Muscle of back (tissue), 13 donors: ENCODE measurements around the gene ATP6V1C2. TPM values are rescaled to one million over a fixed set of nuclear protein-coding genes. Genes with fewer than 3 reads are reported as not detected.

Source experiments
- DNase-seq, 3 donors: peaks; one replicate each; pipeline versions ENCODE4 v3.0.0 to v3.0.0-alpha.2; 2013
- long read RNA-seq, 9 donors: transcript quantifications; one replicate each; lab custom pipeline, GENCODE V29; 2026
- polyA plus RNA-seq, 10 donors: library from polyadenylated mRNA; unstranded; fragments of 120-200 nt; gene quantifications; one replicate each; pipeline ENCODE4 v1.2.1, GENCODE V29; 2013; ENCODE audit not compliant: insufficient read length in 10 of 10

Gene ATP6V1C2, protein sequence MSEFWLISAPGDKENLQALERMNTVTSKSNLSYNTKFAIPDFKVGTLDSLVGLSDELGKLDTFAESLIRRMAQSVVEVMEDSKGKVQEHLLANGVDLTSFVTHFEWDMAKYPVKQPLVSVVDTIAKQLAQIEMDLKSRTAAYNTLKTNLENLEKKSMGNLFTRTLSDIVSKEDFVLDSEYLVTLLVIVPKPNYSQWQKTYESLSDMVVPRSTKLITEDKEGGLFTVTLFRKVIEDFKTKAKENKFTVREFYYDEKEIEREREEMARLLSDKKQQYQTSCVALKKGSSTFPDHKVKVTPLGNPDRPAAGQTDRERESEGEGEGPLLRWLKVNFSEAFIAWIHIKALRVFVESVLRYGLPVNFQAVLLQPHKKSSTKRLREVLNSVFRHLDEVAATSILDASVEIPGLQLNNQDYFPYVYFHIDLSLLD
- polyA plus RNA-seq, result 1 to 10 TPM; 1.1 to 5.7 (median 2.8) TPM
- long read RNA-seq, donor 1, partial matches to known transcripts, result 56 of 107 reads
- long read RNA-seq, donor 1, other reads (novel, unspliced or antisense), result 51 of 107 reads
- long read RNA-seq, donor 2, partial matches to known transcripts, result 18 of 78 reads
- long read RNA-seq, donor 2, other reads (novel, unspliced or antisense), result 60 of 78 reads
- long read RNA-seq, donor 3, result 0 reads
- long read RNA-seq, donor 4, partial matches to known transcripts, result 19 of 65 reads
- long read RNA-seq, donor 4, other reads (novel, unspliced or antisense), result 46 of 65 reads
- long read RNA-seq, donor 5, partial matches to known transcripts, result 144 of 246 reads
- long read RNA-seq, donor 5, other reads (novel, unspliced or antisense), result 102 of 246 reads
- long read RNA-seq, donor 6, result 0 reads
- long read RNA-seq, donor 7, partial matches to known transcripts, result 0 of 102 reads
- long read RNA-seq, donor 7, other reads (novel, unspliced or antisense), result 101 of 102 reads
- long read RNA-seq, donor 8, partial matches to known transcripts, result 72 of 119 reads
- long read RNA-seq, donor 8, other reads (novel, unspliced or antisense), result 47 of 119 reads
- long read RNA-seq, donor 9, result 0 reads

DNA sequence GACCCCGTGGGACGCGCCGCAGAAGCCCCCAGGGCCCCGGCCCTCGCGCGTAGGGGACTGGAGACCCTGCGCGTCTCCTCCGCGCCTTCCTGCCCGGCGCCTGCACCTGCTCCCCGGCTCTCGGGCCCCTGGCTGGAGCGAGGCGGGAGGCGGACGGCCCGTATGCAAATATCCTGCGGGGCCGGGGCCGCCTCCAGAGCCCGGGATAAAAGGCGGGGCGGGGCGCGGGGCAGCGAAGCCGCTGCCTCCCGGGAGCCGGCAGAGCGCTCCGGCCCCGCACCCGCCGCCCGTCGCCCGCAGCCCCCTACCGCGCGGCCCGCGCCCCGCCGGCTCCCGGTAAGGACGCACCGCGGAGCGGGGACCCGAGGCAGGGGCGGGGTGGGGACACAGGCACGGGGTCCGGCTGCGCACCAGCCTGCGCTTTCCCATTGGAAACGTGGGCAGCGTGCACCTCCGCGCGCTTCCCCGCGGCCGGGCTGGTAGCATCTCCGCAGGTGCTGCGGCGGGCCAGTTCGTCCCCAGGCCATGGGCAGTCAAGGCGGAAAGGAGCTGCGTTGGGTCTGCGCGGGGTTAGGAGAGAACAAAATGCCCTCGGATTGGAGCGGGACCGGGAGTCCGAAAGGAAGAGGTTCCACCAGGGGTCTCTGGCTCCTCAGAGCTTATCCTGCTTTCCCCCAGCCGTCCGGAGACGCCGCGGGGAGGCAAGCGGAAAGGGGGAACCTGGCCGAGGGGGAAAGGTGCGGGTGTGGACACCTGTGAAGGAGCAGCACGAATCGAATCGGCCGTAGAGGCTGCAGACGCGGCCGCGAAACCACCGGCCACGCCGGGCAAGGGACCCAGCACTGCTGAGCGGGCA, at the start of gene ATP6V1C2:
Gene ATP6V1C2, plus strand, starts transcription at position 235 of the 856 bp plus-strand sequence. CDS start 1,220 bp downstream, outside the sequence.
- DNase-seq, result peak in 1 of 3 donors; percentile 19

DNA sequence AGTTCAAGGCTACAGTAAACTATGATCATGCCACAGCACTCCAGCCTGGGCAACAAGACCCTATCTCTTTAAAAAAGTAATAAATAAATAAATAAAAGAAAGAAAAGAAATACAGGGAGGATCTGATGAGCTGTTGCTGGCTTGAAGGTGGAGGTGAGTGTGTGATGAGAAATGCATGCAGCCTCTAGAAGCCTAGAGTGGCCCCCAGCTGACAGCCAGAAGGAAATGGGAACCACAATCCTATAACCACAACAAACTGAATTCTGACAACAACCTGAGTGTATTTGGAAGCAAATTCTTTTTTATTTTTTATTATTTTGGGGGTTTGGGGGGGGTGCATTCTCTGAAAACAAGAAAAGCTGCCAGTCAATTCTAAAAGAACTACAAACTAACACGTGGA, 46.3 kb upstream of the ATP6V1C2 start:
- no peak for DNase-seq

DNA sequence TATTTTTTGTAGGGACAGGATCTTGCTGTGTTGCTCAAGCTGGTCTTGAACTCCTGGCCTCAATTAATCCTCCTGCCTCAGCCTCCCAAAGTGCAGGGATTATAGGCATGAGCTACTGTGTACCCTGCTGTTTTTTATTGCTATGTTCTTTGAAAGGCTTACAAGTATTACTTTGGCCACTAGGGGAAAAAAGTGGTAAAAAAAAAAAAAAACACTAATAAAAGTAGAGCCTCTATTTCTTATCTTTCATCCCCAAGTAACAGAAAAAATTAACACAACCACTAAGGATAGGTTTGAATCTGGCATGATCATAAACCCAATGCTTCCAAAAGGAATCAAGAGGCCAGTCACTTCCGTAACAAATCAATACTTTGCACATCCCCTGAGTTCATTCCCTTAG, 43.2 kb upstream of the ATP6V1C2 start:
- no peak for DNase-seq

- DNase-seq, result no peak
Observed at GRCh38 chr2:10680214-10680613, 41.2 kb upstream of the ATP6V1C2 start.

- DNase-seq, result no peak
Observed at GRCh38 chr2:10680957-10681356, 40.5 kb upstream of the ATP6V1C2 start.

DNA sequence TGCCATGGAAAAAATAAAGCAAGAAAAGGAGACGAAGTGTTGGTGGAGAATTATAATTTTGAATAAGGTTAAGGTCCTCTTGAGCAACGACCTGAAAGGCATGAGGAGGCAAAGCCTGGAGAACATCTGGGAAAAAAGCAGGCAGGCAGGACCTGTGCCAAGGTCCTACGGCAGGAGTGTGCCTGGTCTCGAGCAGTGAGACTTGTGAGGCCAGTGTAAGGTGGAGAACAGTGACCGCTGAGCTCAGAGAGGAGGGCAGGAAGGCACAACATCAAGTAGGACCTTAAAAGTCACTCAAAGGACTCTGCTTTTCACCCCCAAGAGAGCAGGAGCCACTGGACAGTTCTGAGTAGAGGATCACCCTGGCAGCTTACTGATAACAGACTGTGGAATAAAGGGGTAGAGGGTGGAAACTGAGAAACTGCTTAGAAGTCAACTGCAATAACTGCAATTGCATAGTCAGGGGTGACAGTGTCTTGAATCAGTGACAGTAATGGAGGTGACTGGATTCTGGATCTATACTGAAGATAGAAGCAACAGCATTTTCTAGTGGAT, 35.2 kb upstream of the ATP6V1C2 start:
- DNase-seq, result no peak

- DNase-seq, result peak in 1 of 3 donors; percentile 3
Observed at GRCh38 chr2:10688921-10689807, 32.3 kb upstream of the ATP6V1C2 start.

- no peak for DNase-seq
Observed at GRCh38 chr2:10691521-10691920, 29.9 kb upstream of the ATP6V1C2 start.

GRCh38 chr2:10700078-10700803, 21.2 kb upstream of the ATP6V1C2 start:
- no peak for DNase-seq

DNA sequence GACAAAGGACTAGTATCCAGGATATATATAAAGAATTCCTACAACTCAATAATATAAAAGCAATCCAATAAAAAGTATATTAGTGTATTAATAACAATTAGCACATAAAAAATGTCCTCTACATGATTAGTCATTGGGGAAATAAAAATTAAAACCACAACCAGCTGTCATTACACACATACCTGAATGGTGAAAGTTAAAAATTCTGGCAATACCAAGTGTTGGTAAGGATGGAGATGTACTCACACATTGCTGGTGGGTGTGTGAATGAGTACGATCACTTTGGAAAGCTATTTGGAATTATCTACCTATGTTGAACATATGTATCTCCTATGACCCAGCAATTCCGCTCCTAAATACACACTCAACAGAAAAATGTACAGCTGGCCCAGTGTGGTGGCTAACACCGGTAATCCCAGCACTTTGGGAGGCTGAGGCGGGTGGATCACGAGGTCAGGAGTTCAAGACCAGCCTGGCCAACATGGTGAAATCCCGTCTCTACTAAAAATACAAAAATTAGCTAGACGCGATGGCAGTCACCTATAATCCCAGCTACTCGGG, 17.3 kb upstream of the ATP6V1C2 start:
- no peak for DNase-seq

DNA sequence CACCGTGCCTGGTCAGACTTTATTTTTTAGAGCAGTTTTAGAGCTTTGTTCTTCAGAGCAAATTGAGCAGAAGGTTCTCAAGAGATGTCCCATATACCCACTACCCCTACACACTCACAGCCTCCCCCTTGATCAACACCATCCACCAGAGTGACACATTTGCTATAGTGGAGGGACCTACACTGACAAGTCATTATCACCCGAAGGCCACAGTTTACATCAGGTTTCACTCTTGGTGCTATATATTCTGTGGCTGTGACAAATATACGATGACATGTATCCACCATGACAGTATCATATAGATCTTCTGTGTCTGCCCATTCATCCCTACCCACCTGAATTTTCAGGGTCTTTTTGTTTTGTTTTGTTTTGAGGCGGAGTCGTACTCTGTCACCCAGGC, 15.4 kb upstream of the ATP6V1C2 start:
- DNase-seq, result no peak

DNA sequence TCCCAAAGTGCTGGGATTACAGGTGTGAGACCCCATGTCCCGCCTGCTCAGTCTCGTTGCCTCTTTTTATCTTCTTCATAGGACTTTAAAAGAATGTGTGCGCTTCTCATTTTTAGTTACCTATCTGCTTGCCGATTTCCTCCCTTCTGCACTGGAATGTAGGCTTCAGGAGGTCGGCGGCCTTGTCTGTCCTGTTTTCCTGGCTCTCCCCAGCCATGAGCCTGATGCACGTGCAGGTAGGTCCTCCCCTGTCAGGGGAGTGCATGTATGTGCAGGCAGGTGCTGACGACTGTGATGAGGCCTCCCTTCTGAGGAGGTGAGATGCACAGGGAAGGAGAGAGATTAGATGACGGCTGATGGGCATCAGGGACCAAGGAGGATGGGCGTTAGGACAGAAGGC, 13.6 kb upstream of the ATP6V1C2 start:
- DNase-seq, result no peak

DNA sequence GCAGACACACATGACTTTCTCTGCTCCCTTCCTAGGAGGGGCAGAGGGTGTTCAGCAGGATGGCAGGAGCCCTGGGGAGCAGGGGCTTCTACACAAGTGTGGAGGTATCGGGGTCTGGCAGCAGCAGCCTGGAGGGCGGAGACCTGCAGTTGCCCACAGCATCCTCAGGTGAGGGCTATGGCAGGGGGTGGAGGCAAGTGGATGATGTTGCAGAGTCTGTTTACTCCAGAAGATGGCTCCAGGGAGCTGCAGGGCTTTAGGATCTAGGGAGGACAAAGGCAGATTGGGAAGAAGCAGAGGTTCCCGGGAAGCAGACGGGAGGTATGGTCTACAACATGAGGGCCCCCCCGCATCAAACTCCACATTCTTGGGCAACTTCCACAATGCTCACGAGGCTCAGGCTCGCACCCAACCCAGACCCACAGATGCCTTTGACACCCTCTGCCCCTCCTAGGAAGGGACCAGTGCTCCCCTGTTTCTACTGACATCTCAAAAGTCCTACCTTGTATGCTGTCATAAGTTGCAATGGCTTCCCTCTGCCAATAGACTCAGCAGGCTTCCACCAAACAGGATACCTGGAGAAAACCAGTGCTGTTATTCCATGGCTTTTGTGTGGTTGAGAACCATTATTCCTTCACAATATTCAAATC, 12.0 kb upstream of the ATP6V1C2 start:
- DNase-seq, result no peak

DNA sequence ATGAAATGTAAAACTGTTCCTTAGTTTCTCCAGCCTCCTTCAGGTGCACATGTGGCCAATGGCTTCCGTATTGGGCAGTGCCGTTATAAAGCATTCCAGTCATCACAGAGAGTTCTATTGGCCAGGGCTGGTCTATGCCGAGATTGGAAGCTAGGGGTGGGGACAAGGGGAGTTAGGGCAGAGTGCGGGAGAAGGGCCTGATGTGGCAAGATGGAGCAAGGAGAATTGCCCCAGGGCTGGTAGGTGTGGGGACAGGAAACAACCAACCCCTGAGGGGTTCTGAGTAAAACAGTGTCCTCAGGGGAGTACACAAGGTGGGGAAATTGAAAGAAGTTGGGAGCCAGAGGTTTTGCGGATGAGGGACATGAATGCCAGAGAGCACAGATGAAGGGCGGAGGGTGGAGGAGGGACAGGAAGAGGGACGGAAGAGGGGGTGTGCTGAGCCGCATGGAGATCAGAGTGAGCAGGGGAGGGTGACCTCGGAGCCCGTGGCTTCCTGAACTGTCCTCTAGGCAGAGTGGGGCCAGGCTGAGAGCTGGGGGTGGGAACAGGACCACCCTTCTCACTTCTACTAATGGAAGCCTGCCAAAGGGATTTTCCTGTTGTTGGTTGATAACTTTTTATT, 9.1 kb upstream of the ATP6V1C2 start:
- no peak for DNase-seq

GRCh38 chr2:10716581-10716980, 4.8 kb upstream of the ATP6V1C2 start:
- no peak for DNase-seq

DNA sequence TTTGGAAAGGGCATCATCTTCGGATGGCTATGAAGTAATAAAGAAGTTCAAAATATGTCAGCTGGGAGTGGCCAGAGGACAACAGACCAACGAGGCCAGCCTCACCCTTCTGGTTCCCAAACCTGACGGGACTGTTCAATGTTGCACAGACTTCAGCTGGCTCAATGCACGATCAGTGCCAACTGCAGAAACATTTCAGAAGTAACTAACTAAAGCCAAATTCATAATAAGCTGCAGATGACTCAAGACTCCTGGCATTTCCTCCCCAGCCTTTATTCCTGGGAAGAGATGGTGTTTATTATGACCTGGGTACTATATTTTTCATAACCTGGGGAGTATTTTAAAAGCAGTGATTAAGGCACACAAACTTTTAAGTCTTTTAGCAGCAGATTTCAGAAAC, 3.8 kb upstream of the ATP6V1C2 start:
- DNase-seq, result peak in 1 of 3 donors; percentile 12

GRCh38 chr2:10720306-10720705, 1.1 kb upstream of the ATP6V1C2 start:
- DNase-seq, result no peak

DNA sequence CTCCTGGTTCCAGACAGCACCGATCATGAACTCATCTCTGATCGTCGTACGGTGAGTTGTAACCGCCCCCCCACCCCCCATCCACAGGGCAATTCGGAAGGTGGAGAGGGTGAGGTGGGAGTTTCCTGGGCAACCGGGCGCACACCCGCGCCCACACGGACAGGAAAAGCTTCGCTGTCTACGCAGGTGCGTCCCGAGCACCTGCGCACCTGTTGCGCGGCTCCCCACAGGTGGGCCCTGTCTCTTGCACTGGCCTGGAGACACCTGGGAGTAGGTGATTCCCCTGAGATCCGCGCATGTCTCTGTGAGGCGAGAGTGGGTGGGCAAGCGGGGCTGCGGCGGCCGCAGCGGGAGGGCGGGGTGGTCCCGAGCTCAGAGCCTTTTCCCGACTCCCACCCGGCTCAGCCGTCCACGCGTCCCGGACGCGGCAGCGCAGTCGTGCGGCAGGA, 459 bp upstream of the ATP6V1C2 start:
- DNase-seq, result no peak
